SH-SY5Y (cell line): ENCODE measurements around the gene MSI2.
A peak's percentile ranks its signal among the peaks of the same experiment; 100 is the strongest.

Experiments used
- GATA2 ChIP-seq: IDR thresholded peaks from 2 replicates; pipeline ENCODE4 v1.6.1; 2011; ENCODE audit warnings: mild to moderate bottlenecking, low read depth, low read length
- GATA3 ChIP-seq: IDR thresholded peaks from 2 replicates; pipeline ENCODE4 v1.6.1; 2011; ENCODE audit warnings: low read depth, mild to moderate bottlenecking, low read length, moderate library complexity

Gene MSI2

DNA sequence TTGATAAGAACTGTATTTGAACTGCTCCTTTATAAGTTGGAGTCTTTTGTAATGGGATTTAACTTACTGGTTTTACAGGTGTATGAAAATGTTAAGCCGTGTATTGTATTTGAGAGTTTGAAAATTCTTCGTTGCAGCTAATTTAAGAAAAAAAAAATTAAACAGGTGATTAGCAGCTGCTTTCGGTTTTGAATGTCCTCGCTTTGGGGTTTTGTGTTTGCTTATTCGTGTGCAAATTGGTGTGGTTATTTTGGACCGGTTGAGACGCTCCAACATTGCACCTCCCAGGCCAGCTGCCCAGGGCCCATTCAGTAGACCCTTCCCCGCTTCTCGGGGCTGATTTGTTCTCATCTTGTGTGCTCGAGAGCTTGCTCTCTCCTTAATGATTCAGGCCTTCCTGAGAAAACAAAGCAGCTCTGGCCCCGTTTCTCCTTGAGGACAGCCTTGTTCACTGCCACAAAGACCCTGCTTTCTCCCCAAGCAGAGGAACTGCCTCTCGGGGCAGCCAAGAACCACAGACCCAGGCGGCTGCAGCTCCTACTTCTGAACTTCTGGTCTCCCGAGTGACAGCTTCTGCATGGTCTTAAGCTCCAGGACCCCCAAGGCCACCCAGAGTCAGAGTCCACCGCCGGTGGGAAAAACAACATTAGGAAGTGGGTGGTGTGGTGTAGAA lies 100.5 kb downstream of the MSI2 start:
- TF ChIP-seq GATA2, result no peak
- no peak for TF ChIP-seq GATA3

GRCh38 chr17:57357392-57357784 lies 101.1 kb downstream of the MSI2 start:
- TF ChIP-seq GATA3 (no peak), GATA2 (no peak)

GRCh38 chr17:57357830-57358430 lies 101.6 kb downstream of the MSI2 start:
- TF ChIP-seq GATA3, result no peak
- TF ChIP-seq GATA2, result no peak

- TF ChIP-seq GATA3, result no peak
- no peak for TF ChIP-seq GATA2
Measured at GRCh38 chr17:57360266-57360665, 103.9 kb downstream of the MSI2 start.

DNA sequence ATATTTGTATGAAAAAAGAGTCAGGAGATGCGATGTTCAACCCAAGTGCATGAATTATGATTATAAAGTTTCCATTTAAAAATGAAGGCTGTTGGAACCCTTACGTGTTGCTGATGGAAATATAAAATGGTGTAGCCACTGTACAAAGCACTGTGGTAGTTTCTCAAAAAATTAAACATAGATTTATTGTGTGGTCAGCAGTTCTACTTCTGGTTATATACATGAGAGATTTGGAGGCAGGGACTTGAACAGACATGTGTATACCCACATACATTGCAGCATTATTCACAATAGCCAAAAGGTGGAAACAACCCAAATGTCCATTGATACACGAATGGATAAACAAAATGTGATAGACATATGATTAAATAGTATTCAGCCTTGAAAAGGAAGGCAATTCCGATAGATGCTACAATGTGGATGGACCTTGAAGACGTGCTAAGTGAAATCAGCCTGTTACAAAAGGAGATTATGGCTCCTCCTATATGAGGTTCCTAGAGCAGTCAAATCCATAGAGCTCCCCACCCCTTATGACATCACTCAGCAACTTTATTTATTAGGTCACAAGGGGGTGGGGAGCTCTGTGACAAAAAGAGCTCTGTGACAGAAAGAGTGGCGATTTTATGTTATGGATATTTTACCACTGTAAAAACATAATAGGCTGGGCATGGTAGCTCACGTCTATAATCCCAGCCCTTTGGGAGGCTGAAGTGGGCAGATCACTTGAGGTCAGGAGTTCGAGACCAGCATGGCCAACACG lies 106.7 kb downstream of the MSI2 start:
- TF ChIP-seq GATA3 (no peak), GATA2 (no peak)

DNA sequence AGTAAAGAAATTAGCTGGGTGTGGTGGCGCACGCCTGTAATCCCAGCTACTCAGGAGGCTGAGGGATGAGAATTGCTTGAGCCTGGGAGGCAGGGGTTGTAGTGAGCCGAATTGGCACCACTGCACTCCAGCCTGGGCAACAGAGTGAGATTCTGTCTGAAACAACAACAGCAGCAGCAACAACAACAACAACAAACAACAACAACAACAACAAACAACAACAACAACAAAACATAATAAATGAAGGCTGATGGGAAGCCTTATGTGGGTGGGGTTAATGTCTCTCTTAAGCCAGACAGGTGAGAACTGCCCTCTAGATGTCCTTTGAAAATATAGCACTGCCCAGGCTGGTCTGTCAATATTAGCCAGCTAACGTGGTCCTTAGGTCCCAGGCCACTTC lies 107.3 kb downstream of the MSI2 start:
- no peak for TF ChIP-seq GATA3
- no peak for TF ChIP-seq GATA2

GRCh38 chr17:57363998-57364643 lies 107.8 kb downstream of the MSI2 start:
- TF ChIP-seq GATA3, result peak; percentile 83
- TF ChIP-seq GATA2, result peak; percentile 89

DNA sequence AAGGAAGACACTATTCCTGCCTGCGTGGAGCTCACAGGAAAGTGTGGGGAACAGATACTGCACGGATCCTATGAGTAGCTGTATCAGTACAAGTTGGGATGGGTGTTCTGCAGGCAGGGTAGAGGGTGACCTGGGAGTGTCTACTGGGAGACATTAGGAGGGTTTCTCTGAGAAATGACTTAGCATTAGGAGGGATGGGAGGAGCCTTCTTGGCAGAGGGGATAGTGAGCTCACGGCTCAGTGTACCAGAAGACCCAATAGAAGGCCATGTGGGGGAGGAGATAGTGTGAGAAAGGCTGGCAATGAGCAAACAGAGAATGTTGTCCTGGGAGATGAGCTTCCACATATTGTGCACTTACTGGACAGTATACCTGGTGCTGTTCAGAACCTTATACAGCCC lies 109.1 kb downstream of the MSI2 start:
- TF ChIP-seq GATA2 (no peak), GATA3 (no peak)

DNA sequence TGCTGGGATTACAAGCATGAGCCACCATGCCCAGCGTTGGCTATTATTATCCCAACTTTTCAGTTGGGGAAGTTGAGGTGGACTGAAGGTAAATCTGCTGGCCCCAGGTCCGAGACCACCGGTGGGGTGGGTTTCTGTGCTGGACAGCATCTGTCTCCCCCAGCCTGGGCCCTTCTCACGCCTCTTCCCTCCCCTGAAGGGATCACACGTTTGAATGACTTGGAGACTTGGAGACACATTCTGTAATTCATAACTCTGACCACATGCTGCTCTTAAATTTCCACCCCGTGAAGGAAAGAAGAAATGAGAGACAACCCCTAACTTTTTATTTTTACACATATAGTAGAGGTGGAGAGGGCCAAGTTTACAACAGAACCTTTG lies 109.8 kb downstream of the MSI2 start:
- TF ChIP-seq GATA2 (no peak), GATA3 (no peak)

DNA sequence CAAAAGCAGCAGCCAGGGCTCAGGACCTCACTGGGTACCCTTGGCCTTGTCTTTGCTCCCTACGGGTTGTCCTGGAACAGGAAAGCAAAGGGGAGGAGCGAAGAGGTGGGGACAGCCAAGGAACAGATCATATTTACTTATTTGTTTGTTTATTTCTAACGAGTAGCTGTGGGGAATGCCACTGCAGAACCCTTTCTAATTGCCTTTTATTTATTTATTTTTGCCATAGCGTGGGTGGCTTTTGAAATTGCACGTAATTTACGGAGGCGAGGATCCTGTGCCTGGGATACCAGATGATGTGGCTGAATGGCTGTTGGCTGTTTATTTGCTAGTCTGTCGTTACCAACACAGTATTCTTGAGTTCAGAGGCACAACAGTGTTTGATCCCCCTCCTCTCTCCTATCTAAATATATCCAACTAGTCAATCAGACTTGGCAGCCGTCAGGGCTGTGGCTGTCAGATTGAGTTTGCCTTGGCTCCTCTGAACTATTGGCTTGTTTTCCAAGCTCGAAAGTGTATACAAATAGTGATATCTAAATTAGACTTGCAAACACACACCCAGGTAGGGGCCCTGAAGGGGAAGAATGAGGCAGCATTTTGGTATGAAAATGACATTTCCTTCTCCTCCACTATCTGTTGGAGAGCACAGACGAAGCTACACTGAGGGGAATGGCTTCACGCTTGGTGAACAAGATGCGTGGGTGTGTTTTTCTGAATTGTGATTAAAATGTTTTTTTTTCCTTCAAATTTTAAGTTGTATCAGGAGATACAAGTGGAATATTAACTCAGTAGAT lies 110.4 kb downstream of the MSI2 start:
- TF ChIP-seq GATA3, result no peak
- no peak for TF ChIP-seq GATA2

DNA sequence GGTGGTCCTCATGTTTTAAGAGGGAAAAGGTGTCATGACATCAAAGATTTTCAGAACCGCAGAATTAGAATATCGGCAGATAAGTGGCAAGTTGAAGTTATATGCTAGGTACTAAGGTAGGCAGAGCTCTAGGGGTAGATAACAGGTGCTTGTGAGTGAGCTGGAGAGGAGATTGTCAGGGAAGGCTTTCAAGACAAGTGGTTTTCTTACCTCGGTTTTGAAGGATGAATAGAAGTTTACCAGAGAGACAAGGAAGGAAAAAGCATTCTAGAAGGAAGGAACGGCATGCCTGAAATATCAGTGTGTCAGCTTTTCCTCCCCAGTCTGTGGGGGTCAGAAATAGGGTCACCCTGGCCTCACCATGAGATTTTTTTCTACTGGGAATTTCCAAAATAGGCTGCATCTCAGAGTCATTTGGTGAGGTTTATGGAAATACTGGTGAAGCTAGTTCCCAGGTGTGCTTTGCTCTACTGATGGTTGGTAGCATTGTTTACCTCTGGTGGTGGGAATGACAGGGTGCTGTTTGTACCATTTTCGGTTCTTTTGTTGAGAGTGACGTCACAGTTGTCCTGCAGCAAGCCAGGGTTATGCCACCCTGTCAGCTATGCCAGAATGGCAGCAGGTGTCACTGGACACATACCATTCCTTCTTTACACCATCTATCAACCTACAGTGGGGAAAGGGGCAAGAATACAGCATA lies 112.5 kb downstream of the MSI2 start:
- TF ChIP-seq GATA3, result no peak
- no peak for TF ChIP-seq GATA2

DNA sequence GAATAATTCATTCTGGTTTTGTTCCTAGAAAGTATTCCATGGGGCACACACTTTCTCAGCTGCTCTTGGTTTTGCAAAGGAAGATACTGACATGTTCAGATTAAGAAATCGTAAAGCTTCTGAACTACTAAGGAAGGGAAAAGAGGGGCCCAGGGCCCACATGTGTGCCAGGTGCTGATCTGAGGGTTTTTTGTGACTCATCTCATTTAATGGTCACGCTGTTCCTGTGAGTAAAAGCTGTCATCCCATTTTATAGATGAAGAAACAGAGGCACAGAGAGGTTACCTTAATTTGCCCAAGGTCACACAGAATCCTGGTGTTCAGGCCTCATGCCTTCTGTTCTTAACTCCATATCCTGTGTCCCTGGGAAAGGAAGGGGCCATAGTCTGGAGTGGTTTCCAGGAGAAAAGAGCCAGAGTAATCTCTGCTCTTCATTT lies 113.2 kb downstream of the MSI2 start:
- TF ChIP-seq GATA3 (no peak), GATA2 (no peak)

DNA sequence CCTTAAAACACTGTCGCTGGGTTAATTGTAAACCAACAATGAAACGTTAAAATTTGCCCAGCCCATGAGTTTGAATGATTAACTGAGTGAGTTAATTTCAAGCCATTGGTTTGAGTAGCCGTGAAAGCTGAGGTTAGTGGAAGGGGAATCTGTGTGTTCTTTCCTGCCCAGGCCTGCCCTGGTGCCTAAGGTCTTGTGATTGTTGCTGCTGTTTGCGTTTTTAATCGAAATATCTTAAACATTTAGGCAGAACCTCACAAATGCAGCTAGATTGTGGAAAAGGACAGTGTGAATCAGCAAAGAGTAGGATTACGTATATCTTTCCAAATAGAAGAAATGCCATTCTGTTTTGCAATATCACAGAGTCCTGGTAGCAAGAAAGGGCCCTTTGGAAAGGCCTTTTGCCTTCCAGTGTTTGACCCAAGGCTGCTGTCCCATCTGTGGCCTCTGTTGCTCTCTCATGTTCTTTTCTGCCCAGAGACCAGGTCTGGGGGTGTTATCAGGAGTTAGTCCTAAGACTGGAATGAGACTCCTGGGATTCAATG lies 113.8 kb downstream of the MSI2 start:
- TF ChIP-seq GATA3 (no peak), GATA2 (no peak)
